Fibroblast of villous mesenchyme (primary cell): ENCODE data around the gene HMCN2. TPM values are rescaled to one million over a fixed set of nuclear protein-coding genes. Genes with fewer than 3 reads are reported as not detected.

Experiments used
- DNase-seq: peaks from one replicate; pipeline ENCODE4 v3.0.0-alpha.2; 2010; ENCODE audit warnings: low read depth
- H3K4me3 ChIP-seq: 2 replicates; pipeline ENCODE4 v1.5.1; 2011; ENCODE audit warnings: low read depth, mild to moderate bottlenecking, low read length
- CTCF ChIP-seq: IDR thresholded peaks from 2 replicates; pipeline ENCODE4 v1.5.1; 2012; ENCODE audit warnings: low read depth, mild to moderate bottlenecking, low read length; ENCODE audit not compliant: insufficient read depth
- total RNA-seq: library from RNA; depleted of rRNA; stranded (reverse); fragments of >200 nt; gene quantifications from 2 replicates; pipeline ENCODE4 v1.2.3, GENCODE V29; 2012

HMCN2 gene
- total RNA-seq, 1 donor: not detected

GRCh38 chr9:130383350-130383715, 117.8 kb downstream of the HMCN2 start:
- no peak for TF ChIP-seq CTCF
- no peak for DNase-seq
- no peak overlapping the region for H3K4me3 ChIP-seq

- no peak overlapping the region for H3K4me3 ChIP-seq
- TF ChIP-seq CTCF: no peak
- DNase-seq: no peak
Observed at GRCh38 chr9:130383979-130384676, 118.6 kb downstream of the HMCN2 start.

- DNase-seq: no peak
- no peak overlapping the region for H3K4me3 ChIP-seq
- no peak for TF ChIP-seq CTCF
Observed at GRCh38 chr9:130385257-130385656, 119.7 kb downstream of the HMCN2 start.

- TF ChIP-seq CTCF: no peak
- DNase-seq: no peak
- H3K4me3 ChIP-seq: no peak overlapping the region
Observed at GRCh38 chr9:130387398-130387797, 121.8 kb downstream of the HMCN2 start.

- no peak overlapping the region for H3K4me3 ChIP-seq
- no peak for TF ChIP-seq CTCF
Observed at GRCh38 chr9:130387905-130388304, 122.3 kb downstream of the HMCN2 start.

GRCh38 chr9:130390390-130390789, 124.8 kb downstream of the HMCN2 start:
- no peak for TF ChIP-seq CTCF
- no peak for DNase-seq
- H3K4me3 ChIP-seq: no peak overlapping the region

More at GRCh38 chr9:130387905-130388304, 122.3 kb downstream of the HMCN2 start:
- DNase-seq: no peak

- DNase-seq: no peak
- TF ChIP-seq CTCF: no peak
- no peak overlapping the region for H3K4me3 ChIP-seq
Observed at GRCh38 chr9:130390986-130391385, 125.4 kb downstream of the HMCN2 start.
